ENCODE data around the gene TUBGCP2.

TUBGCP2 gene, protein sequence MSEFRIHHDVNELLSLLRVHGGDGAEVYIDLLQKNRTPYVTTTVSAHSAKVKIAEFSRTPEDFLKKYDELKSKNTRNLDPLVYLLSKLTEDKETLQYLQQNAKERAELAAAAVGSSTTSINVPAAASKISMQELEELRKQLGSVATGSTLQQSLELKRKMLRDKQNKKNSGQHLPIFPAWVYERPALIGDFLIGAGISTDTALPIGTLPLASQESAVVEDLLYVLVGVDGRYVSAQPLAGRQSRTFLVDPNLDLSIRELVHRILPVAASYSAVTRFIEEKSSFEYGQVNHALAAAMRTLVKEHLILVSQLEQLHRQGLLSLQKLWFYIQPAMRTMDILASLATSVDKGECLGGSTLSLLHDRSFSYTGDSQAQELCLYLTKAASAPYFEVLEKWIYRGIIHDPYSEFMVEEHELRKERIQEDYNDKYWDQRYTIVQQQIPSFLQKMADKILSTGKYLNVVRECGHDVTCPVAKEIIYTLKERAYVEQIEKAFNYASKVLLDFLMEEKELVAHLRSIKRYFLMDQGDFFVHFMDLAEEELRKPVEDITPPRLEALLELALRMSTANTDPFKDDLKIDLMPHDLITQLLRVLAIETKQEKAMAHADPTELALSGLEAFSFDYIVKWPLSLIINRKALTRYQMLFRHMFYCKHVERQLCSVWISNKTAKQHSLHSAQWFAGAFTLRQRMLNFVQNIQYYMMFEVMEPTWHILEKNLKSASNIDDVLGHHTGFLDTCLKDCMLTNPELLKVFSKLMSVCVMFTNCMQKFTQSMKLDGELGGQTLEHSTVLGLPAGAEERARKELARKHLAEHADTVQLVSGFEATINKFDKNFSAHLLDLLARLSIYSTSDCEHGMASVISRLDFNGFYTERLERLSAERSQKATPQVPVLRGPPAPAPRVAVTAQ

DNA sequence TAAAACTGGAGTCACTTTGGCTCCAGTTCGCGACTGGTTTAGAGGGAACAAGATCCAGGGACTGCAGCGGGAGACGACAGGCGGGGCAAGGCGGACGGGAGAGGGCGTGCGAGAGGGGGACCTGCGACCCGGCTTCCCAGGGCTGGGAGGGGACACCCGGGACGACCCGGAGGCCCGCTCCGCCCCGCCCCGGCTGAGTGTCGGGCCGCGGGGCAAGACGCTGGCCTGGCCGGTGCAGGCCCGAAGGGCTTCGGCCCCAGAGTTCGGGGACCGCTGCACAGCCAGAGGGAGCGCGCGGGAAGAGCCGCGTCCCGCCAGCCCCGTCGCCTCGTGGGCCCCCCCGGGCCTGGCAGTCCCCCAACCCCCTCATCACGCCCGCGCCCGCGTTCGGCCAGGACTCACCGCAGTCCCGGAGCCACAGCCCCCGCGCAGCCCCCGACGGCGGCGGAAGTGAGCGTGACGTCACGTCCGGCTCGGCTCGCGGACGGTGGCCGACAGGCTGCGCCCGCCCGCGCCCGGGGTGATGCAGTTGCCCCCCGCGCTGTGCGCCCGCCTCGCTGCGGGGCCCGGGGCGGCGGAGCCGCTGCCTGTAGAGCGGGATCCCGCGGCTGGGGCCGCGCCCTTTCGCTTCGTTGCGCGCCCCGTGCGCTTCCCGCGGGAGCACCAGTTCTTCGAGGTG lies at the start of gene TUBGCP2, which contains the start of gene ZNF511:
Gene TUBGCP2, minus strand, starts transcription at position 452 of the 679 bp plus-strand sequence. CDS start 5,931 bp downstream, outside the sequence.
Gene ZNF511, plus strand, starts transcription at position 494 of the 679 bp plus-strand sequence. Its CDS starts 30 bp downstream, at position 524.
- peak; percentile 53 for DNase-seq

DNA sequence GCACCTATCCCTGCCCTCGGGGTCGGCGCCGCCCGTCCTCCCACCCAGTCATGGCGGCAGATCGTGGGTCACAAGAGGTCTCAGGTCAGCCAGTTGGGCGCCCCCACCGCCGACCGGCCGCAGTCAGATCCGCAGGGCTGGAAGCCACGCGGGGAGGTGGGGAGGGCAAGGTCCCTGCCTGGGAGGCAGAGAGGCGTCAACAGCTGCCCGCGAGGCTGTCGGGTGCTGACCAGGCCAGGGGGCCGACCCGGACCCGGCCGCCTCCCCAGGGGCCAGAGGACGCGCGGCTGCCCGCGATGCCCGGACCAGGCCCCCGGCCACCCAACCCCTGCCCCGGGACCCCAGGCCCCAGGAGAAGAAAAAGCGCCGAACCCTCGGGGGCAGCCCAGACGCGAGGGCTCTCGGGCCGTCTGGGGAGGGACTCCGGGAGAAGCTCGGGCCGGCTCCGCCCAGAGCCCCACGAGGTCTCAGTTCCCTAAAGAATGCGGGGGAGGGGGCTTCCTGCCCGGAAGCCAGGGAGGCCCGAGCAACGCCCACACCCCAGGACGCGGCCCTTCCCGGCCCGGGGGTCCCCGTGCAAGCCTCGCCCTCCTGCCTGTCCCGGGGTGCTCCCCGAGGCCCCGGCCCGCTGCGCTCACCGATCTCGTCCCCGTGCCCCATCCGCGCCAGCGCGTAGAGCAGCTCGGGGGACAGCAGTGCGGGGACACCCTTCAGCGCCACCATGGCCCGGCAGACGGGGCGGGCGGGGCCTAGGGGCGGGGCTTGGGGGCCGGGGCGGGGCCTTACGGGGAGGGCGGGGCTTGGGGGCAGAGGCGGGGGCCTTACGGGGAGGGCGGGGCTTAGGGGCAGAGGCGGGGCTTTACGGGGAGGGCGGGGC lies 48.9 kb upstream of the TUBGCP2 start, which contains the start of gene FUOM:
Gene FUOM, minus strand, starts transcription at position 735 of the 877 bp plus-strand sequence. Its CDS starts 12 bp downstream, at position 723.
- no peak for DNase-seq

DNA sequence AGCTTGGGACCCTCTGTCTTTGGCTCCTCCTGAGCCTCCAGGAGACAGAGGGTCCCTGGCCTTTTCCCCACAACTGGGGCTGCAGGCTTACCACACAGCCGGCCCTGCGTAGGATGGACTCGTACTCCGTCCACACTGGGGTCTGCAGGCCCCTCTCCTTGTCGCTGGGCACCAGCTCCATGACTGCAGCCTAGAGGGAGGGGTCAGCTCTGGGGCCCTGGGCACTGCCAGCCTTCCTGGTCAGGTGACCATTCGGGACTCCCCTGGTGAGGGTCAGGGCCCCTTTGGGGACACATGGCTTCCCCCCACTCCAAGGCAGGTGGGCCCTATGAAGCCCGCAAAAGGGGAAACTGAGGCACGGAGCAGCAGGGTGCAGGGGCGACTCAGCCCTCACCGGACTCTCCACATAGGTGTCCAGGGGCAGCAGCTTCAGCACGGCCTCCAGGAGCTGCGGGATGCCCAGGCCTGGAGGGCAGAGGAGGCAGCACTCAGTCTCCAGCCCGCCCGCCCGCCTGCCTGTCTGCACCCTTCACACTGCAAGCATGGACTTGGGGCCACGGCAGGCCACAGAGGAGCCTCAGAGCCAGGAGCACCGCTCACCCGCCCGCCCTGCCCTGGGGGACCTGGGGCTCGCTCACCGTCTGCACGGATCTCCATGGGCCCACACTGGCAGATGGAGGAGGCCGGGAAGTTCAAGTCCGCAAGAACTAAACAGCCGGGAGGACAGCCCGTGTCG lies 48.0 kb upstream of the TUBGCP2 start:
- DNase-seq: no peak

DNA sequence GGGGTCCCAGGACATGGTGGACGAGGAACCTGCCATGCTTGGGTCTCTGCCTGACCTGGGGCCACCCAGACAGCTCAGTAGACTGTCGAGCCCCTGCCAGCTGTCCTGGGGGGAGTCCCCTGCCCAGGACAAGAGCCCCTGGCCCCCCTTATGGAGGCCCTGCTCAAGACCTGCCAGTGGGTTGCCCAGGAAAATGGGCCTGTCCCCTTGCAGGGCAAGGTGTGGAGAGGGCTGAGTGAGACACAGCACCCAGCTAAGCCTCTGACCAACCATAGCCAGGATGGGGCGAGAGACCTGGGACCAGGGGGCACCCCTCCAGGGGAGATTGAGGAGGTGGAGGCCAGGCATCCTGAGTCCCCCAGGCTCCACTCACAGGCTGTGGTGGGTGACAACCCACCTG lies 47.3 kb upstream of the TUBGCP2 start:
- DNase-seq: no peak

DNA sequence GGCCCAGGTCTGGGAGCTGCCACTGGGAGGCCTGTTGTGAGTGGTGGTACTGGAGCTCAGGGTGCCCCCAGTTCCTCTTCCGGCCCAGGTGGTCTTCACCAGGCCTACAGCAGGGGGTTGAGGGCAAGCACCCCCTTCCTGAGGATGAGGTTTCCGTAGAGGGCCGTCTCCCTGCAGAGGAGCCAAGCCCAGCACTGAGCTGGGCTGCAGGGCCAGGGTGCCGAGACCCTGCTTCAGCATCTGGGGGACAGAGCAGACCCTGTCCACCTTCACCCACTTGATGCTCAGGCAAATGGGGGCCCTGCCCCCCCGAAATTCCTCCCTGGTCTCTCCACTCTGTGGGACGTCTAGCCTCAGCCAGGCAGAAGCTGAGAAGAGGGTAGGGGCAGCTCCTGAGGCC lies 46.6 kb upstream of the TUBGCP2 start:
- DNase-seq: no peak

DNA sequence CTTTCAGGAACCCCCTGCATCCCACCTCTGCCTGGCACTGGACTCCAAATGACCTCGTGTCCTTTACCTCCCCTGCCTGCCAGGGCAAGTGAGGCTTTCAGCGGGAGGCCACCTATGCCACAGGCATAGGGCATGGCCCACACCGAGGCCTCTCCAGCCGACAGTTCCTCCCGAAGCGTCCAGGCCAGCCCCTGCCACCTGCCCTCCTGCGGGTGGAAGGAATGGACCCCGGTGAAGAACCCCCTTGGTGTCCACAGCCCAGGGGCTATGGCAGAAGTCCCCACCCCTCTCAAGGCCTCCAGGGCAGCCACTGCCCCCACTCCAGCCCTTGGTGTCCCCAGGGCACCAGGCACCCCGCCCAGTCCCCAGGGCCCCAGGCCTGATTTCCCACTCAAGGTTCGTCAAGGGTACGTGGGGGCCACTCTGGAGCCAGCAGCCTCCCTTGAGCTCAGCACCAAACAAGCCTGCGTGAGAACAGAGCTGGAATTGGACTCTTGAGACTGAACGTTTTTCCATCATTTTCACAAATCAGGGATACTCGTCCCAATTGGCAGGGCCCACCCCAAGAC lies 46.1 kb upstream of the TUBGCP2 start:
- no peak for DNase-seq

DNA sequence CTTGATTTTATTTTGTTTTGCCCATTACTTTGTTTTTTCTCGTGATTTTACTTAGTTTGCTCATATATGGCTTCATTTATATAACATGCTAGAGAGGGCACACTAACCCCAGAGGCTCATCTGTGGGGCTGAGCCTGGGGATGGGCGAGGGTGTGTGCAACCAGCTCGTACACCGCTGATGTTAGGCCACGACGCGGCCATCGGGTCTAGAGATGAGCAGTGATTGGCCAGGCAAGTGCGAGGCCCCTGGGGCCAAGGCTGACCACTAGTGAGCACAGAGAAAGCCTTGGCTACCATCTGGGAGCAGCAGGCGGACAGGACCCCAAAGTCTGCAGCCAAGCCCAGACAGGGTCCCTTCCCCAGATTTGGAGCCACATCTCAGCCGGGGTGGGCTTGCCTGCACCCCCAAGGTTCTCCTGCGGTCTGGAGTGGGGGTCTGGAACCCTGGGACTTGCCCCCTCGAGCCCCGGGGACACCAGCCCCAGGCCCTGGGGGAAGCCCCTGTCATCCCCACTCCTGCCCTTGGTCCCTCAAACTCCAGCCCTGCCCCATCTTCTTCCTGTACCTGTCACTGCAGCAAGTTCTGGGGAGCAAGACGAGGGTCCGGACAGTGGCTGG lies 45.4 kb upstream of the TUBGCP2 start:
- DNase-seq: no peak

DNA sequence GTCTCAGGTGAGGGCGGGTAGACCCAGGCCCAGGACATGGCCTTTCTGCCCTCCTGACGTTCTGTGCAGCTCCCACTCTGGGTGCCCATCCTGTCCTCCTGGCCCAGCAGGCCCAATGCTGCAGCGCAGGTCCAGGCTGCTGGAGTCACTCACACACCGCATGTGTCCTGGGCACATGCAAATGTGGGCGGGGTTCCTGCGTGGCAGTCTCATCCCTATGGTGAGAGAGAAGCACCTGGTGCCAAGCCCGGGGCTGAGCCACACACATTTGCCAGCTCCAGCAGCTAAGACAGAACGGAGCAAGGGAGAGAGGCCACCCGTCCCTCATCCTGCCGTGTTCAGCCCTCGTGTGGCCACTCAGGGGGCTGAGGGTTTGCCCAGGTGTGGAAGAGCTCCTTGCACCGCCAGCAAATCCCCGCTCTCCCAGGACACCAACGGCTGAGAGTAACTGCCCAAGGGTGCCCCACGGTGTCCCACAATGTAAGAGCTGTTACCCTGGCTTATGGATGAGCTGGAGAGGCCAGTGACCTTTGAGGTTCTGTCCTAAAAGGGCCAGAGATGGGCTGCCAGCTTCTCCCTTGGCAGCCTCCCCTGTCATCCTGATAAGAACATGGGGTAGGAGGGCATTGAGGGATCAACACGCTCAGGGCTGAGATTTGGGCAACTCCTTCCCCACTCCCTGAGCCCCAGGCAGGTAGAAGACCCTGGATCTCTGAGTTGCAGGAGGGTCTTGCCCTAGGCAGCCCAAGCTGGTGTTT lies 44.7 kb upstream of the TUBGCP2 start:
- DNase-seq: no peak

DNA sequence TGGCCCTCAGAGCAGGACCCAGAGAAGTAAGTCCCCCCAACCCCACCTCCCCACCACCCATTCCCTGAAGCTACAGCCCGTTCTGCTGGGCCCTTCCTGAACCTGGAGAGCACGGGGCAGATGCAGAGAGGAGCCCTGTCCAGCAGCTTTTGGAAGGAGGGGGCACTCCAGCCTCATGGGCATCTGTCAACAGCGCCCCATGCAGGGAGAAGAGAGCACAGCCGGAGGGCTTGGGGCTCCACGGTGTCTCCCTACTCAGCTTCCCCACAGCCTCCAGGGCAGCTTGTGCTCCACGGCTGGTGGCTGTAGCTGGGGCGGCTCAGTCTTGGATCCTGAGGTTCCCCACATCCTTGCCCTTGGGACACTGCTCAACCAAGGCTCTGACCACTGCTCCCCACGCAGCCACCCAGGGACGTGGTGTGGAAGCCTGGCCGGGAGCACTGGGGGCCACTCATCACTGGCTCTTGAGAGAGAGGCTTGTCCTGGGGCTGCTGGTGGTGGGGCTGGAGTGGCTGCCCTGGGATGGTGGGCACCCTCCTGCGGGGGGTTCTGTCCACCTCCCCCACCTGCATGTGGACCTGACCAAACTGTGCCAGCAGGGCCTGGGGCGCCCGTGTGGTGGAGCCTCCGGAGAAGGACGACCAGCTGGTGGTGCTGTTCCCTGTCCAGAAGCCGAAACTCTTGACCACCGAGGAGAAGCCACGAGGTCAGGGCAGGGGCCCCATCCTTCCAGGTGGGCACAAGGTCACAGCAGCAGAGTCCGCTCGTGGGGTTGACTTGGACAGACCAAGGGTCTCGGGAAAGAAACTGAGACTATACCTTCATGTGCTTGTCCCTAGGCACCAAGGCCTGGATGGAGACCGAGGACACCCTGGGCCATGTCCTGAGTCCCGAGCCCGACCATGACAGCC lies 43.0 kb upstream of the TUBGCP2 start:
- DNase-seq: no peak

DNA sequence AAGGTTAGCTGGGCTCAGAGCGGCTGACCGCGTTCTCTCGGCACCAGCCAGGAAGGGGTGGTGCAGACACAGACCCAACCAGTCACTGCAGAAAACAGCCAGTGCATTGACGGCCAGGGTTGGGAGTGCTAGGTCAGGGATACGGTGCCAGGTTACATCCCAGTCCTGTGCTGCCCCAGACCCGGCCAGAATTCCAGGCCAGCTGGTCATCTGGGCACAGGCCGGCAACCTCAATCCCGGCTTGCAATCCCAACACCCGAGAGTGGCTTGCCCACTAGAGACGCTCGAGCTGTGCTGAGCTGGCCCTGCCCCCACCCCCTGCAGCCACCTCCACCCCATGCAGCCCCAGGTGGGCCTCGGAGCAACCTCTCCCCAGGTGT lies 42.3 kb upstream of the TUBGCP2 start:
- no peak for DNase-seq

DNA sequence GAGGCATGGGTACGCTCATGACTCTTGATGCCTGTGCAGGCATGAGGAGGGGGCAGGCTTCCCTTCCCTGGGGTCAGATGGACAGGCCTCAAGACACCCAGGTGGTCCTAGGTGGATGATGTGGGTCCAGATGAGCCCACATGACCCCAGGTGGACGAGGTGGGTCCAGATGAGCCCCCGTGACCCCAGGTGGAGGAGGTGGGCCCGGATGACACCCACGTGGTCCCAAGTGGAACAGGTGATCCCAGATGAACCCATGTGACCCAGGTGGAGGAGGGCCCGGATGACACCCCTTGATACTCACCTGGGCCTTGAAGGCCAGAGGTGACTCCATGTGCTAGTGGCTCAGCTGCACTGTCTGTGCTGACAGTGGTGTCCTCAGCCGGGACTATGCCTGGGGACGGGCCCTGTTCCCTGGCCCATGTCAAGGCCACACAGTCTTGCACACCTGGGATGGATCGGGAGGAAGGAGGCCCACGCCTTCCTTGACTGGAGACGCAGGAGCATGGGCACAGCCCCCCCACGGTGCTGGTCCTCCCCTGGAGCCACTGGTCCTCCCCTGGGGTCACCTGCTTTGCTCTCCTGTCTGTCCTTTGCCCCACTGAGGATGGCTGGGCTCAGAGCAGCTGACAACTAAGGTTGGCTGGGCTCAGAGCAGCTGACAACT lies 41.7 kb upstream of the TUBGCP2 start:
- DNase-seq: no peak

DNA sequence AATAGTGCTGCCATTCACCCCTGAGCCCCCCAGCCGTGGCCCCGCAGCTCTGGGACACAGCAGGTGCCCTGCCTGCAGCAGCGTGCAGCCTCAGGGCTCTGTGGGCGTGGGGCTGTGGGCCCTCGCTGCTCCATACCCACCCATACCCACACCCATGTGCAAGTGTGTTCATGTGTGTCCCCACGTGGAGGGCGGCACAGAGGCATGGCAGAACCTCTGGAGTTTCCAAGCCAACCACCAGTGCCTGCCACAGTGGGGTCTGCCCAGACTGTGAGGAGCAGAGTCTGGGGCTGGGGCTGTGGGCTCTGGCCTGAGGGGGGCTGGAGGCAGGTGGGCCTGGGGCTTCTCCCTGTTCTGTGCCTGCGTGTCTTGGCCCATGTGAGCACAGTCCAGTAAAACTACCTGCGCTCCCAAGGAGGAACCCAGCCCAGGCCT lies 40.9 kb upstream of the TUBGCP2 start:
- DNase-seq: no peak

DNA sequence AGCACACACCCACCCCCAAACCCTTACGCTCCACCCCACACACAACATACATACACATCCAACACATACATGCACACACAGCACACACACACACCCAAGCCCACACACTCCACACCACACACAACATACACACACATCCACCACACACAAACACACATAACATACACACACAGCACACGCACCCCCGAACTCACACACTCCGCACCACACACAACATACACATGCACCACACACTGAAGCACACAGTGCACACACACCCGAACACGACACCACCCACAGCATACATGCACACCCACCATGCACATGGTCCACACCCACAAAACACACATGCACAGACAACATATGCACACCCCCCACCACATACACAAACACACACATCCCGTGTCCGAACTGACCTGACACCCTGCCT lies 40.5 kb upstream of the TUBGCP2 start:
- no peak for DNase-seq

DNA sequence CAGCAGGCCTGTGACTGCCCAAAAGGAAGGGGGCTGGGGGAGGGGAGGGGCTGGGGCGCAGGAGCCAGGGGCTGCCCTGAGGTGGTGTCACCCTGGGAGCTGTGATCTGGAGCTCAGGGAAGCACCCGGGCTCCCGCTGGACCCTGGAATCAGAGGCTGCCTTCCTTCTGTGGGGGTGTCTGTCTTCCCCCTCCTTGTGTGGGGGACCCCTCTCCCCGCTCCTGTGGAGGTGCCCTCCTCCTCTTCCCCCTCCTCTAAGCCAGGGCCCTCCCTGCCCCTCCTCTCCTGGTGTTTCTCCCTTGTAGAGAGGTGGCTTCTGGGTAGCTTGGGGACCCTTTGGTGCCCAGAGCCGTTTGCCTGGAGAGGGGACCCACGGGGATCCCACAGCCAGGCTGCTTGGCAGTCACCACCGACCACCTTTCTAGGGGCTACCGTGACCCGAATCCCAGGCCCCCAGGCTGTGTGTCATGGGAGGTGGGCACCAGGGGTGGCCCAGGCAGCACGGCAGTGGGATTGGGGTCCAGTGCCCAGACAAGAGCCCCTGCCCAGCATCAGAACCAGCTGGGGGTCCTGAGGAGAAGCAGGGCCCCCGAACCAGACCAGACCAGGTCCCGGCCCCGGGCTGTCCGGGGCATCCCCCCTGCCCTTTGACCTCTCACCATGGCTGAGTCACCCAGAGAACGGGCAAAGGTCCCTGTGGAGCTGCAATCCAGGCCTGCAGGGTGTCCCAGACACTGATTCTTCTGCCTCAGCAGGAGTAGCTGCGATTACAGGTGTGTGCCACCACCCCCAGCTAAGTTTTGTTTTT lies 39.2 kb upstream of the TUBGCP2 start:
- no peak for DNase-seq

DNA sequence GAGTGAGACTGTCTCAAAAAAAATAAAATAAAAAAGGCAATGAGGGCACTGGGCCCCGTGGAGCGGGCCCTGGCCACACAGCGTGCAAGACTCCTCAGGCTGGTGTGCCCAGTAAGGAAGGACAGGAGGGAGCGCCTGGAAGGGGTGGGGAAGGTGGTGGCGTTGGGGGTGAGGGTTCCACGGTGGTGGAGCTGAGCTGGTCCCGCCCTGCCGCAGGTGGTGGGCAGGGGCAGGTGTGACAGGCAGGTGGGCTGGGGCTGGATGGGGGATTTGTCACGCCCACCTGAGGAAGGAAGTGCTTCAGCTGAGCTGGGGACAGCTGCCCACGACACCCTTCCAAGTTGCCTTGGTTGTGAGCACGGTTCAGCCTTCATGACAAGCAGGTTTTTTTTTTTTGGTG lies 37.7 kb upstream of the TUBGCP2 start:
- DNase-seq: no peak

DNA sequence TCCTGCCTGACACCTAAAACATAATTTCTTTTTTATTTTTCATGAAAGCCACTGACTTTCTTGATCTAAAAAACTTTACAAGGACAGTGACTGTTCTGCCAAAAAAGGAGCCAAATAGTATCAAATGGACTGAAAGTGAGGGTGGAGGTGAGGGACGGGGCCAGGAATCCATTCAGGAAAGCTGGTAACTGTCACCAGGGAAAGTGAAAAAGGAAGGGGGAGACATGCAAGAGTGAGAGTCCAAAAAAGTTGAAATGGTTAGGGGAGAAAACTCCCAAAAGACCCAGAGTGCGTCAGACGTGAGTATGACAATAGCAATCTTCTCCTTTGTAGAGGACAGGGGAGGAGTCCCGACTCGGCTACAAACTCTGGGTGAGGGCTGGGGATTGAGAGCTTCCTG lies 35.6 kb upstream of the TUBGCP2 start:
- no peak for DNase-seq

DNA sequence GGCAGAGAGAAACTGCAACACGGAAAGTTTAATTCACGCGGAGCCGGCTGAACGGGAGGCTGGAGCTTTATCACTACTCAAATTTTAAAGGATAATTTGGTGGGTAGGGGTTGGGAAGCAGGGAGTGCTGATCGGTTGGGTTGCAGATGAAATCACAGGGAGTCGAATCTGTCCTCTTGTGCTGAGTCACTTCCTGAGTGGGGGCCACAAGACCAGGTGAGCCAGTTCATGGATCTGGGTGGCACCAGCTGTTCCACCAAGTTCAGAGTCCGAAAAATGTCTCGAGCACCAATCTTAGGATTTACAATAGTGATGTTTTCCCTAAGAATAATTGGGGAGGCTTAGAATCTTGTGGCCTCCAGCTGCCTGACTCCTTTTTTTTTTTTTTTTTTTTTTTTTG lies 34.9 kb upstream of the TUBGCP2 start:
- no peak for DNase-seq
